SIG-M5 treated with dmso at 0.1 percent for 504 hours (cell line): ENCODE data around the gene MRAP.
"Not testable (repeated sequence)": the region's sequence is repeated elsewhere in the genome, so short reads cannot be mapped to it uniquely, and the experiment has no call there.

ENCODE experiments used
- DNase-seq: peaks from one replicate; lab custom pipeline; 2025; ENCODE audit not compliant: unreplicated experiment; lab: John Stamatoyannopoulos, UW

Gene MRAP

DNA sequence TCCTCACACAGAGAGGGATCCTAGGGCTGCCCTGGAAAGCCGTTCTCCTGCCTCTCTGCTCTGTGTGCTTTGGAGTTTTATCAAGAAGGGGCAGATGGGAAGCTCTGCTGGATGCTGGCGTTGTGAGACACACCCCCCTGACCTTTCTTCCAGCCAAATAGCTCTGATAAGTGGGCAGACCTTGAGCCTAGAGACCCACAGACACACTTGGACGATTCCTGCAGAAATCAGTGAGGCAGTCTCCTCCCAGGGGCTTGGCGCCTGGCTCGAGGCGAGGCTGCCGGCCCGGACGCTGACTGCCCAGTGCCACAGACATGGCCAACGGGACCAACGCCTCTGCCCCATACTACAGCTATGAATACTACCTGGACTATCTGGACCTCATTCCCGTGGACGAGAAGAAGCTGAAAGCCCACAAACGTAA is at the start of gene MRAP:
Gene MRAP (plus strand): TSS at position 198 of the 424 bp plus-strand sequence. CDS start 117 bp downstream, at position 315.
- DNase-seq, result no peak

DNA sequence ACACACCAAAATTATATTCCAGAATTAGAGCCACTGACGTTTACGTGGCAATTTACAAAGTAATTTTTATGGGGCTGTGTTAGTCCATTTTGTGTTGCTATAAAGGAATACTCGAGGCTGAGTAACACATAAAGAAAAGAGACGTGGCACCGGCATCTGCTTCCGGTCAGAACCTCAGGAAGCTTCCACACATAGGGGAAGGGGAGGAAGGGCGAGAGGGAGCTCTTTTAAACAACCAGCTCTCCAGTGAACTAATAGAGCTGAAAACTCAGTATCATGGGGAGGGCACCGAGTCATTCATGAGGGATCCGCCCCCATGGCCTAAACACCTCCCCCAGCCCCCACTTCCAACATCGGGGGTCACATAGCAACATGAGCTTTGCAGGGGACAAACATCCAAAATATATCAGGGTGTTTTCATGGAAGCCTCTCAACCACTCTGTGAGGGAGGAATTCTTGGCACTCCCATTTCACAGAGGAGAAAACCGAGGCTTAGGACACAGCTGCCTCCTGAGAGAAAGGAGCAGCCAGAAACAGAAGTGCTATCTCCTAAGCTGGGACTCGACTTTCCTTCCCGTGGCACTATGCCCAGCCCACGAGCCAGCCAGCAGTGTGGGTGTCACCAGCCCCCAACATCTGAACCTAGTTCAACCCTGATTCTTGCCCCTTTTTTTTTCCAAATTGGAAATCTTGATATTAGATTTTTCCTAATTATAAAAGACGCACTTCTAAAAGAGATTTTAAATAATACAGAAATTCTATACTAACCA is 49.0 kb upstream of the MRAP start:
- DNase-seq, result no peak

DNA sequence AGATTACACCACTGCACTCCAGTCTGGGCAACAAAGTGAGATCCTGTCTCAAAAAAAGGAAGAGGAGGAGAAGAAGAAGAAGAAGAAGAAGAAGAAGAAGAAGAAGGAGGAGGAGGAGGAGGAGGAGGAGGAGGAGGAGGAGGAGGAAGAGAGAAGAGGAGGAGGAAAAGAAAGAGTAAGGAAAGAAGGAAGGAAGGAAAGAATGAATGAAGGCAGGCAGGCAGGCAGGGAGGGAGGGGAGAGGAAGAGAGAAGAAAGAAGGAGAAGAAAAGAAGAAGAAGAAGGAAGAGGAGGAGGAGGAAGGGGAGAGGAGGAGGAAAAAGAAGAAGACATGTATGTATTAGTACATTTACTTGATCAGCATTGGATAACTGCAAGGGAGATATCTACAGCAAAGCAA is 46.5 kb upstream of the MRAP start:
- DNase-seq, result no peak

- no peak for DNase-seq
Measured at GRCh38 chr21:32253215-32253641, 45.4 kb upstream of the MRAP start.

- no peak for DNase-seq
Measured at GRCh38 chr21:32256251-32256650, 42.4 kb upstream of the MRAP start.

DNA sequence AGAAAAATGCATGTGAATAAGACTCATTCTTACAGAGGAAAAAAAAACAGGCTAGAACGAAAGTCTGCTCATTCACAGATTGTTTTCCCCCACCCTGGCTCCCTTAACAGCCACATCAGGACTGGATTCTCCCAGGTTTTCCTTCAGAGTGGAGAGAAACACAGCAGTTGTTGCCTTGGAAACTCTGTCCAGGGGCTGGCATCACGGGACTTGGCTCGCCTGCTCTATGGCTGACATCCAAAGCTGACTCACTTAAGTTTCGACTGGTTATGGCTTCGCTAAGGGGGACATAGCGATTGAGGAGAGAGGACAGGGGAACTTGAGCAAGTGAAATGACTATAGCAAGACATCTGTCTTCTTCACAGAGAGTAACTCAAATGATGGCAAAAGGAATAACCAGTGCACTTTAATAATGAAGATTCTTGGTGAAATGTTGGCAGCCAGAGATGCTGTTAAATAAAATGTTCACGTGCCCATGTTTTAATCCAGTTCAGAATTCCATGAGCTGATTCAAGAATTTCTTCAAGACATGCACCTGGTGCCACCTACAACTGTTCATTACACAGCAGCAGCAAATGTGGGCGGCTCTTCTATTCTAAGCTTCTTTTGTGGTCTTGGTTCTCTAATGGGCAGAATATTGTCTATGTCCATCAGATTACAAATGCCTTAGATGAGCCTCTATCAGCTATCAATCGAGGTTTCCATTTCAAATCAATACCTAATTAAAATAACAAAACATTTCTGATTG is 41.6 kb upstream of the MRAP start:
- DNase-seq, result no peak

- DNase-seq, result peak; percentile 74
Measured at GRCh38 chr21:32257962-32258785, 40.5 kb upstream of the MRAP start.

DNA sequence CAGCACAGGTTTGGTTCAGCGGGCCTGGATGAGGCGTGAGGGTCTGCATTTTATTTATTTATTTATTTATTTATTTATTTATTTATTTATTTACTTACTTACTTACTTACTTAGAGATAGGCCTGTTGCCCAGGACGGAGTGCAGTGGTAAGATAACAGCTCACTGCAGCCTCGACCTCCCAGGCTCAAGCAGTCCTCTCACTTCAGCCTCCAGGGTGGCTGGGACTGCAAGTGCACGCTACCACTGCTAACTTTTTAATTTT is 39.9 kb upstream of the MRAP start:
- not testable (repeated sequence) for DNase-seq

GRCh38 chr21:32260130-32260529 is 38.5 kb upstream of the MRAP start:
- no peak for DNase-seq

DNA sequence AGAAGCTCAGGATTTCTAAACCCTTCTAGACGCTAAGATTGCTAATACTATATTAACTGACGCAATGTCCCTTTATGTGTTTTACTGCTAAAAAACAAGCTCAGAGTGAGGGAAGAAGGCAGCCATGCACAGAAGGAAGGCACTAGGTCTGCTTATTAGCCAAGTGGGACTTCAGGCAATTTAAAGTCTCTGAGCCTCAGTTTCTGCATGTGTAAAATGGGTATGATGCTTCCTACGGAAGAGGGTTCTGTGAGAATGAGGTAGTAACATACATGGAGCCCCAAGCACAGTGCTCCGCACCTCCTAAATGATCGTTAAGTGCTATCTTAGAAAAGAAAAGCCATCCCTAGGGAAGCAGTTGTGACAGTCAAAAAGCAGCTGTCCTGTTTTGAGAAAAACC is 36.7 kb upstream of the MRAP start:
- peak; percentile 8 for DNase-seq

GRCh38 chr21:32265321-32265720 is 33.3 kb upstream of the MRAP start:
- DNase-seq, result not testable (repeated sequence)

DNA sequence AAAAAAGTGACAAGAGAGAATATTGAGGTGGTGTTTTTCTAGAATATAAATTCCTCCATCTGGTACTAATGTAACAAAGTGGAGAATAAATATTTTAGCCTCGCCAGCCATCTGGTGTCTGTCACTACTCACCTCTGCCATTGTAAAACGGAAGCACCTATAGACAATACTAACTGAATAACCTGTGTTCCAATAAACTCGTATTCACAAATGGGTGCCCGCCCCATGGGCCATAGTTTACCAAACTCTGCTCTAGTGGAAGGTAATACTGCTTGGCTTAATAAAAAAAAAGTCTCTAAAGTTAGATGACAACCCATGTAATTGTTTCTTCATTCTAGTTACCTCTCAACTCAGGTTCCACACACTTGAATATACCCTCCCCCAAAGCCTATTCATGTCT is 27.9 kb upstream of the MRAP start:
- DNase-seq, result no peak

GRCh38 chr21:32276671-32277070 is 22.0 kb upstream of the MRAP start:
- DNase-seq, result no peak

DNA sequence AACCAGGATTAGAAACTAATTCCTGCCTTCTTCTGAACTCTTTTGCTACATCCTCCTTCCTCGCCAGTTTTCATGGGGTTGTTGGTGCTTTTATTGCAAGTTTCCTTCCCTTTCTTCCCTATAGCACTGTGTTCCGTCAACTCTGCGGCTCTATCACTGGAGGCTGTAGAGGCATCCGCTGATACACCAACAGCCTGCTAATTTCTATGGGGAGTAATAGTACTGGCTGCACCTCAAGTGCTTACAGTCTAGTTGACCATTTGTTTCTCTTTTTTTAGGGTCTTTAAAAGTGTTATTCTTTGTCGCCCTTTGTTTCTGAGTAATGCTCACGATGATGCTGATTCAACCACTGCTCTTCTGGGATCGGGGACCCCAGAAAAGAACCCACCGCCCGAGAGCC is 20.6 kb upstream of the MRAP start:
- peak; percentile 51 for DNase-seq

DNA sequence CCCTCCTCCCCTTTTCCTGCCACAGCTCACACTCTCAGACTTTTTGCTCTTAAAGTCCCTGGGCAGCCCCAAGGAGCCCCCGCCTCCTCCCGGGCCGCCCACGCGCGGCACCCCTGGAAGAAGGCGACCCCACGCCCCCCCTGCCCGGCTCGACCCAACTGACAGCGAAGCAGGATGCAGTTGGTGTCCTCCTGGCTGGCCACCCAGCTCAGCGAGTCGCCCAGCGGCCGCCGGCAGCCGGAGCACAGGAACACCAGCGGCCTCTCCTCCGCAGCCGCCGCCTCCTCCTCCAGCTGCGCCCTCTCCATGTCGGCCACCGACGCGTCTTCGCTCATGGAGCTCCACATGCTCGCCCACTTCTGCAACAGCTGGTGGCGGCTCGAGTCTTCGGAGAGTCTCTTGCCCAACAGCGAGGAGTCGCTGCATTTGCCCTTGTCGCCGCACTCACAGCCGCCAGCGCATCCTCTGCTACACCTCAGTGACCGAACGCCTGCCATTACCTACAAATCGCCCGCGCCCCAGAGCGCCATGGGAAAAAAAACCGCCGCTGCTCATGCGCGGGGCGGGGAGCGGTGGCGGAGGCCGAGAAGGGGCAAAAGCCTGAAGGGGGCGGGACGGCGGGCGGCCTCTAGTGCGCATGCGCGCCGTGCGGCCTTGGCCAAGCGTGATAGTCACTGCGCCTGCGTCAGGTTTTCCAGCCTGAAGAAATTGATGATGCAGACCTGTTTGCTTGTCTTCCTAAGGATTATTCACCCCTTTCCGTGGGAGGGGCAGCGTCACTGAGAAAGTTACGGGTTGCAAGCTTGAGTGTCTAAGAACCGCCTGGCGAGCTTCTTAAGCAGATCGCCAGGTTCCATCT is 19.9 kb upstream of the MRAP start, which contains the start of gene MIS18A:
Gene MIS18A (minus strand): TSS at position 532 of the 859 bp plus-strand sequence. CDS start 35 bp downstream, at position 497.
- DNase-seq, result peak; percentile 90

DNA sequence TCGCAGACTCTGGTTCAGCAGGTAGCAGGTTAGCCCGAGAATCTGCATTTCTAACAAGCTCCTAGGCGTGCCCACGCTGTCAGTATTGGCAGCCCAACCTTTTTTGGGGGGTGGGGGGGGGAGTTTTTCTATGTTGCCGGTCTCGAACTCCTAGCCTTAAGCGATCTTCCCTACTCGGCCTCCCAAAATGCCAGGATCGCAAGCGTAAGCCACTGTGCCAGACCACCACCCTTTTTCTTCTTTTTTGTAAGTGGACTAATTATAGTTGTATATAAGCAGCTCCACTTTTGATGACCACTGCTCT is 19.3 kb upstream of the MRAP start:
- DNase-seq, result no peak

GRCh38 chr21:32281531-32281930 is 17.1 kb upstream of the MRAP start:
- DNase-seq, result no peak

DNA sequence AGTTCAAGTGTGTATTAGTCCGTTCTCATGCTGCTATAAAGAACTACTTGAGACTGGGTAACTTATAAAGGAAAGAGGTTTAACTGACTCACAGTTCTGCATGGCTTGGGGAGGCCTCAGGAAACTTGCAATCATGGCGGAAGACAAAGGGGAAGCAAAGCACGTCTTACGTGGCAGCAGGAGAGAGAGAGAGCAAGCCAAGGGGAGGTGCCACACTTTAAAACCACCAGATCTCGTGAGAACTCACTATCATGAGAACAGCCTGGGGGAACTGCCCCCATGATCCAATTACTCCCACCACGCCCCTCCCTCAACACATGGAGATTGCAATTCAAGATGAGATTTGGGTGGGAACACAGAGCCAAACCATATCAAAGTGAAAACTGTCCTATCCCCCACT is 15.7 kb upstream of the MRAP start:
- no peak for DNase-seq

DNA sequence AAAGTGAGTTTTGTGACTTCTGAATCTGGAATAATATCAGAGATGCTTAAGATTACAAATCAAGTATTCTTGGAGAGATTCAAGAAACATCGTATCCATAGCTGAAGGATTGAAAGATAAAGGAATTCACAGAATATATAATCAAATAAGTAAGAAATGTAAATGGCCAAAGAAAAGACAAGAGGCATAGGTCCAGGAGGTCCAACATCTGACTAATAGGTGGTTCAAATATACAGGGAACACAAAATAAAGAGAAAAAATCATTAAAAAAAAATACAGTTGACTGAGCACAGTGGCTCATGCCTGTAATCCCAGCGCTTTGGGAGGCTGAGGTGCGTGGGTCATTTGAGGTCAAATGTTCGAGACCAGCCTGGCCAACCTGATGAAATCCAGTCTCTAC is 13.2 kb upstream of the MRAP start:
- DNase-seq, result no peak

- DNase-seq, result no peak
Measured at GRCh38 chr21:32297449-32297848, 1.2 kb upstream of the MRAP start.

- DNase-seq, result no peak
Measured at GRCh38 chr21:32298148-32298559, 501 bp upstream of the MRAP start.
